Suppressor macrophage treated with lipopolysaccharide for 1 hour (primary cell): Measurements from ENCODE around the gene CBFA2T3.

Source experiments
- DNase-seq, 3 donors: peaks; one replicate each; pipeline ENCODE4 v3.0.0-alpha.2; 2020 to 2022

The CBFA2T3 gene

DNA sequence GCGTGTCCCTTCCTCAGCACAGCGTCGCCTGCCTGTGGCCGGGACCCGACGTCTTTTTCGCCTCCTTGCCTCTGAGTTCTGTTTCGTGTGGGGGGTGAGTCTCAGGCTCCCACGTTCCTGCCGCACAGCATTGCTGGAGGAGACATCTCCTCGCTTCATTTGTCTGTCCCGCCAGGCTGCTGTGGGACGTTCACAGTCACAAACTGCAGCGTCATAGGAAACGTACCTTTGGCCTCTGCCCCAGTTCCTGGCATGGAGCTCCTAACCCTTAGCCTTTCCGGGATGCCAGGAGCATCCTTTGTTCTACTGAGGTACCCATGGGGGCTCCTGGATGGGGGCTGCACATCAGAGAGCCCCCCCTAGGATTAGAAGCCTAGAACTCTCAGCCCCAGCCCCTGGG, 18.2 kb upstream of the CBFA2T3 start:
- DNase-seq = no peak

DNA sequence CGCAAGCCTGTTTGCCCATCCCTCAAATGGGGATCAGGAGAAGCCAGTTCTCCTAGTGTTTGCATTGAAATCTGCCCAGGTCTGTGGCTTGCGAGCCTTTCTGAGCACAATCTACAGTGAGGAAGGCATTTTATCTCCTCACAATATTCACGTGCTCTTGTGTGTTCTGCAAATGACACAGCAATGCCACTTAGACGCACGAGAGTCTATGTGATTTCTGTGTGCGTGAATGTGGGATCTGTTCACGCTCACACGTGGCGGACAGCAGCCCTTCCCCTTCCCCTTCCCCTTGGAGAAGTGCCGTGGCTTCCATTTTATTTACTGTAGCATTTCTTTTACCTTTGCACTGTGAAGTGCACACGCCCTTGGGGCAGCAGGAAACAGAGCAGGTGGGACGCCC, 17.7 kb upstream of the CBFA2T3 start:
- DNase-seq = no peak

GRCh38 chr16:88993946-88994600, 17.1 kb upstream of the CBFA2T3 start:
- DNase-seq = no peak

DNA sequence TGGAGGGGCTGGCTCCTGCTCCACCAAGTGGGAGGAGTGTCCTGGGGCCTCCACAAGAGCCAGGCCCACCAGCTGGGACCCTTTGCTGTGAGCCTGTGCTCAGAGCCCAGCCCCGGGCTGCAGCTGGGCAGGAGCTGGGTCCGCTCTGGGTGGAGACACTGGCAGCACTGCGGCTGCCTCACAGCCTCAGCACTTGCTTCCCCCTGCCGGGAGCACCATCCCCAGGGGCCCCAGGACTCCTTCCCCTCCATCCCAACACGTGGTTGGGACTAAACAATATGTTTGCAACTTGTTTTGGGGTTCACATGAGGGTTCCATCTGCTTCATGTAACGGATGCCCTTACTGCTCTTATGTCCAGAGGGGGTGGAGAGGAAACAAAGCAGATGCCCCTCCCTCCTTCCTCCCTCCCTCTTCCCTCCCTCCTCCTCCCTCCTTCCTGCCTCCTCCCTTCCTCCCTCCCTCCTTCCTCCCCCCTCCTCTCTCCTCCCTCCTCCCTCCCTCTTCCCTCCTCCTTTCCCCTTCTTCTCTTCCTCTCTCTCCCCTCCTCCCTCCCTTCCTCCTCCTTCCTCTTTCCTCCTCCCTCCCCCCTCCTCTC, 16.3 kb upstream of the CBFA2T3 start:
- no peak for DNase-seq

DNA sequence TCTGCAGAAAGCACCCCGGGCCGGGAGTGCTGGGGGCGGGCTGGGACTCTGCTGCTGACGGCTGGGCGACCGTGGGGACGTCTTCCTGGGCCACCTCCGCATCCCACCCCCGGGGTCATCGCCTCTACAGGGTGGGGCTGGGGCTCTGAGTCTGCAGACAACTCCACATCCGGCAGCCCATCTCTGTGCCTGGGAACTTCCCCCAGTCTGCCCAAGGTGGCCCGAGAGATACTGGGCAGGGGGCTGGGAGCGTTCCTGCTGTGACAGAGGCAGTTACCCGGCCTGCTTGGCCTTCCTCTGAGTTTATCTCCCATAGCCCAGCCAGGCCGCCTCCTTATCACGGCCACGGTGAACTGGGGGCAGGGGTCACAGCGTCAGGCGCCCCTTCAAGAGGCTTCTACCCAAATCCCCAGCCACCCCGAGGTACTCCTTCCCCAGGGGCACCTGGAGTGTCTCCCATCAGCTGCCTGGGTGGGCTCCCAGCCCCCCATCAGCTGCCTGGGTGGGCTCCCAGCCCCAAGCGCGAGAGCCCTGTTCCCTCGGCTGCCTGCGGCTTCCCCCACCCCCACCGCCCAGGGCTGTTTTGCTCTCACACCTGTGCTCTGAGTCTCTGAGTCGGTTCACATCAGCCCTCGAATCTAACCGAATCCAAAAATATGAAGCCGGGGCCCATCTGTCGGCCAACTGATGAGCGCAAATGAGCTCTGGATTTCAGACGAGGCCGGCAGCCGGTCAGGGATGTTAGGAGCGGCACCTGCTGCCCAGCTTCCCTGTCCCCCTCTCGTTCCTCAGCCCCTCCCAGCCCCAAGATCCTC, 15.6 kb upstream of the CBFA2T3 start:
- DNase-seq = no peak

DNA sequence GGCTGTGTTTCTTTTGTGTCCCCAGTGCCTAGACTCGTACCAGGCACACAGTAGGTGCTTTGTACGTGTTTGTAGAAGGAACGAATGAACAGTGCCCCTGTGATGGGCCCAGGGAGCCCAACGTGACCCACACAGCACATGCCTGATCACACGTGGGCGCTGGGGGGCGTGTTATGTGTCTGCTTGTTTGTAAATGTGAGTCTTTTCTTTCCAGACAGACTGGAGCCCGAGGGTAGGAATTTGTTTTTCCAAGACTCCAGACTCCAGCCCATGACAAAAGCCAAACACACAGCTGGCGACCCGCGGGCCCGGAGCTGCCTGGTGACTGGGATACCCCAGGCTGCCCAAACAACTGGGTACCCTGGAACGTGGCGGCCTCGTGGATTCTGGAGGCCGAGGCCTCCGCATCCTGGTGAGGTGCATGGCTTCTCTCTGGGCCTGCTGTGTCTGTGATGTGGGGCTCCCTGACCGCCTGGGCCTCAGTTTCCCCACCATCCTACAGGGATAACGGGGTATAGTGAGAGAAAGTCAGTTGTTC, 14.9 kb upstream of the CBFA2T3 start:
- DNase-seq = no peak

DNA sequence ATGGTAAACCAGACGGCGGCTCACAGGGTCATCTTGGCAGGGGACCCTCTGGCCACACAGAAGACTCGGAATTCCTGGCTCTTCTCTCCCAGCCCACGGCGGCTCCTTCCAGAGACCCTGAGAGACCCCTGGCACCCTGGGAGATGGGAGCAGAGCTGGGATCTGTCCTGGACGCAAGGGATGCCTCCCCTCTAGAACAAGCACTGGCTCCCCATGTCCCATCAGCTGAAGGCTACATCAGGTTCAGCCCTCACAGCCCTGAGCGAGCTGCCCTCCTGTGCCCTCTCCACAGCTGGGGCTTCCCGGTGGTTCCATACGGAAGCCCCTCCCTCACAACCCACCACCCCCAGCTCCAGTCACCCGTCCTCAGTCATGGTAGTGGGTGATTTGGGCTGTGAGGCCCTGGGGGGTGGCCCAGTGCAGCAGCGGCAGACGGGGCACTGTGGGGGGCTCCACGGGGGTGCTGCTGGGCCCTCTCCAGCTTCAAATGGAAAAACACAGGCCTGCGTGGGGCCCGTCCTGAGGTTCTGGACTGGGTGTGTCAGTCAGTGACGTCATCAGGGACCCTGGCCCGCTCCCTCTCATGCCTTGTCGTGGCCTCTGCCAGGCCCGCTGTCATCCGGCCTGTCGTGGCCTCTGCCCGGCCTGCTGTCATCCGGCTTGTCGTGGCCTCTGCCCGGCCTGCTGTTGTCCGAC, 13.0 kb upstream of the CBFA2T3 start:
- DNase-seq = no peak

- DNase-seq = no peak
Measured at GRCh38 chr16:88988980-88989811, 12.2 kb upstream of the CBFA2T3 start.

DNA sequence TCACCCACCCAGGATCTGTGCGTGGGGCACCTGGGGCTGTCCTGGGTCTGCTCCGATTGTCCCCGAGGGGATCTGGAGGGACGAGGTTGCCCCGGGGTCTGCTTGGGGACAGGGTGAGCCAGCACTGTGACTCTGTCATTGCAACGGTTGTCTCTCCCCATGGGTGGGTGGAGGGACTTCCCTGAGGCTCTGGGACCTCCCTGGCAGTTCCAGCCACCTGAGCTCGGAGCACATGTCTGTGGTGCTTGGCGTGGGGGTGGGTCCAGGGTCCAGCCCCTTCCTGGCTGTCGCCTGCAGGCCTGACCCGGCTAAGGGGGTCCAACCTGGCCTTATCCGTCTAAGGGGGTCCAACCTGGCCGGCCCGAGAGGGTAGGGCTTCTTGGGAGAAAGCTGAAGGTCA, 8.5 kb upstream of the CBFA2T3 start:
- DNase-seq = no peak

DNA sequence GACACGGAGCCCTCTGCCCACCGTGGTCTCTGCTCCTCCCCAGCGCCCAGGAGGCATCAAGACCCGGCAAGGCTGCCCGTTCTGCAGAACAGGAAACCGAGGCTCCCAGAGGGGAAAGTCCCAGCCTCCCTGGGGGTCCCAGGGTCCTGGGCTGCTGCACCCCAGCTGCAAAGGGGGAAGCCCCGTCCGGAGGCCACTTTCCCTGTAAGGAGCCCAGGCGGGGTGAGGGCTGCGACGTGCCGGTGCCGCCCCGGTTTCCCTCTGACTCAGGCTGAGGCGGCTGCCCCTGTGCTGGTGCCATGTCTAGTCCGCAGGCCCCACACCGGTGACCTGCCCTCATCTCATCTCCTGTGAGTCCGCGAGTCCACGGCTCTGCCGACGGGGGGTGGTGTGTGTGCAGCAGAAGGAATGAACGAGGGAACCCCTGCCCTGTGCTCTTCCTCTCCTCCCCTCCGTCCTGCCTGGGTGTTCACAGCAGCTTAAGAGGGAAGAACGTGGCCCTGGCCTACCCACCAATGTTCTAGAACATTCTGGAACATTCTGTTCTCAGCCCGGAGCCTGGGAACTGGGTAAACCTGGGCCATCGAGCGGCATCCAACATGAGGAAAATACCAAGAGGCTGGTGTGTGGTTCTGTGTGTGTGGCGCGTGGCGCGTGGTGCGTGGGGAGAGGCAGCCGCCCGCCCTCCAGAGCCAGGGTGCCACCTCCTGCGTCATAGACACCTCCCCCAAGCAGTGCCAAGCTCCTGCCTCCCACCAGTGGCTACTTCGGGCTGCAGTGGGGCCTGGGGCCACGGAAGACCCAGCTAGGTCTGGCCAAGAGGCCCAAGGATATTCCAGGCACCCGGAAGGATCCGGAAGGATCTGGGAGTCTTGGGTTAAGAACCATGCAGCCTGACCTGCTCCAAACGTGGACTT, 7.0 kb upstream of the CBFA2T3 start:
- DNase-seq = no peak

DNA sequence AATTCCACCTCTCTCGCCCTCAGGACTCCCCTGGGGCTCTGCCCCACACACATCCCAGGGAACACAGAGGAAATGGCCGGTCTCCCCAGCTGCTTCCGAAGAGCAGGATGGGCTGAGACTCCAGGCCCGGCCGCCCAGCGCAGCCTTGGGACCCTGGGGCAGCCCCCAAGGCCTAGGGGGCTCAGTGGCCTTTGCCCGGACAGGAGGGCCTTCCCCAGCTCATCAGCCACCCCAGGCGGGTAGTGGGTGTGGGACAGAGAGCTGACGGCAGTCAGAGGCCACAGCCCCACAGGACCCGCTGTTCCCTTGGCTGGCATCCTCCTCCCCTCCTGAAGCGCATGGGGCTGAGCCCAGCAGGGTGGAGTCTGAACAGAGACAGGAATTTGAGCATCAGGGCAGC, 6.2 kb upstream of the CBFA2T3 start:
- DNase-seq = no peak

- no peak for DNase-seq
Measured at GRCh38 chr16:88982286-88983084, 5.5 kb upstream of the CBFA2T3 start.

DNA sequence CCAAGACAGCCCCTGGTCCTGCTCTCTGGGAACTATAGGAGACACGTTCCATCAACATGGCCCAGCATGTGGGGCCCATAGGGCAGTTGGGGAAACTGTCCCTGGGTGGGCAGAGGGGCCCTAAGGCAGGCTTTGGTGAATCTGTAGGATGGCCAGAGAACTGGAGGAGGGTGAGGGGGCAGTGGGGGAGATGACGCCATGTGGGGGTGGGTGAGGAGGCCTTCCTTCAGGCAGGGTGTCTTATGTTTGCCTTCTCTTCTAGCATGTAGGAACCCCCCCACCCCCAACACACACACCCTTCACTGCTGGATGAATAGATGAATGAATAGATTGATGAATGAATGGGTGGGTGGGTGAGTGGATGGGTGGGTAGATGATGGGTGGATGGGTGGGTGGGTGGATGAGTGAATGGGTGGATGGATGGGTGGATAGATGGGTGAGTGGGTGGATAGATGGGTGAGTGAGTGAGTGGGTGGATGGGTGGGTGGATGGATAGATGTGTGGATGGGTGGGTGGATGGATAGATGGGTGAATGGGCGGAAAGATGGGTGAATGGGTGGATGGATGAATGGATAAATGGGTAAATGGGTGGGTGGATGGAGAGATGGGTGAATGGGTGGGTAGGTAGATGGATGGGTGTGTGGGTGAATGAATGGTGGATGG, 2.5 kb upstream of the CBFA2T3 start:
- no peak for DNase-seq

DNA sequence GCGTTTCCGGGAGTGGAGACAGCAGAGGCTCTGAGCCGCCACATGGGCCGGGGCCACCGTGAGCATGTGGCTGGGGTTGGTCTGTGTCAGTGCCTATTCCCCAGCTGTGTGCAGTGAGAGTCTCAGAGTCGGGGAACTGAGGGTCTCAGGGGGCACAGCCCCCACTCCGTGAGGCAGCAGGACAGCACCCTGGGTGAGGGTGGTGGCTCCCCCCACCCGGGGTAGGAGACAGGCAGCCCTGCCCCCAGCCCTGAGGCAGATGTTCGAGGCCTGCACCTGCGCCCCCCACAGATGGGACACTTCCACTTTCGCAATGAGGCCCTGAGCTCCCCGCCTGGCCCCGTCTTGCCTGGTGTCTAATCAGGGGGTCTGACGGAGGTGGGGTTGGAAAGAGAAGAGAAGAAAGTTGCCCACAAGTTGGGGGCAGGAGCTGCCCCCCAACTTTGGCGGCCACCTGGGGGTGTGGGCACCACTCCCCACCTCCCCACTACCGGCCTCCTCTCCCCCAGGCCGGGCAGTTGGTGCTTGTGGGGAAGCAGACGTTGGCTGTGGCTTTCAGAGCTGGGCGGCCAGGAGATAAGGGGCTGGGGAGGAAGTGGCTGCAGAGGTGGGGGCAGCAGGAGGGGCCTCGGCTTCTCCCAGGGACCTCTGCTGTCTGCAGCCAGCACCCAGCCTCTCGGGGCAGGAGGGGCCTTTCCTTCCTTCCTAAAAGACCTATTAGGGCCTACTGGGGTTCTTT, 1.8 kb upstream of the CBFA2T3 start:
- no peak for DNase-seq

DNA sequence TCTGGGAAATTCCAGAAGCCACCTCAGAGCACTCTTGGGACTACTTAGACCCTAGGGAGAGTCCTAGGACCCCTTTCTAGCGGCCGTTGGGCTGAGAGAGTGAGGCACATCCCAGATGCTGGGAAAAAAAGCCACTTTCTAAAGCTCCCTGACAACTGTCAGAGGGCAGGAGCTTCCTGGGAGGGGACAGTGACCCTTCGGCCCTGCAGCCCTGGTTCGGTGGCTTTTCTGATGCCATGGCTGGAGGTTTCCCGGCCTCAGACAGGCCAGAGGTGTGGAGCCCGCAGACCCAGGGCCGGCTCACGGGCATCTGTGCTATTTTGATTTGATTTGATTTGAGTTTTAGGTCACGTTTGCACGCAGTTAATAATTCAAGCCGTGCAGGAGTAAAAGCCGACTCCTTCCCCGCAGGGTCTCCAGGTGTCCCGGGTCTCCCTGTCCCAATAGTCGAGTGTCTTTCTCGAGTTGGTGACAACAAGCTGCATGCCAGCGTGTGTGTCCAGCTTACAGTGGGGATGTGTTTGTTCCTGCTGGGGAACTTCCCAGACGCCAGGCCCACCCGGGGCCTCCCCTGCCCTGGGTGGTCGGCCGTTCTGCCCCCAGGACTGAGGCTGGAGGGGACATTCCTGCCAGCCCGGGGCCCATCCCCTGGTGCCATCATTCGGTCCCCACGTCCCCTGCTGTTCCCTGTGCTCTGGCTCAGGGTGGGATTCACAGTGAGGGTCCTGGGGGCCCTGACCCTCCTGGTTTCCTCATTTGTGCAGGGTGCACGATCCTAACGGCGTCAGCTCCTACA, 1.0 kb upstream of the CBFA2T3 start:
- no peak for DNase-seq

DNA sequence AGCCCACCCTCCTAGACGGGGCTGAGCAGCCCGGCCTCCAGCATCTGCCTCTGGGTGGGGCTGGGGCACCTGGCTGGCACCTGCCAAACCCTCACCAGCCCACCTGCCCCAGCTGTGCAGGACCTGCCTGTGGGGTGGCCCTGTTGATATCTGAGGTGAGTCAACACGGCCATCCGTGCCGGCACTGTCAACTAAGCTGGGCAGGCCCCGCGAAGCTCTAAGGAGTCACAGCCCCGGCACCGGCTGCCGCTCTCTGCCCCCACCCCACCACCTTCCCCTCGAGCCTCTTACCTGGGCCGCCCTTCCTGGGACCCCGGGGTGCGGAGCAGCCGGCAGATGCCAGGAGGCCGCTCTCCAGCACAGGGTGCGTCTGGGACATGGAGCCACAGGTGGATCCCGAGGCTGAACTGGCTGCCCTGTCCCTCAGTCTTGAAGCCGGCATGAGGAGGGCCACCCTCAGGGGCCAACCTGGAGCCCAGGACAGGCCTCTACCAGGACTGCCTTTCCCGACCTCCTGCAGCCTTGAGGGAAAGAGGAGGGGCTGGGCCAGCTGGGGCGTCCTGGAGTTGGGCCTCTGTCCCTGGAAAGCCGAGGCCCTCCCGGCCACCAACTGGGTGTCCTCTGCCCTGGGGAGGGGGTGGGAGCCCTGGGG, 515 bp downstream of the CBFA2T3 start:
- DNase-seq = no peak

DNA sequence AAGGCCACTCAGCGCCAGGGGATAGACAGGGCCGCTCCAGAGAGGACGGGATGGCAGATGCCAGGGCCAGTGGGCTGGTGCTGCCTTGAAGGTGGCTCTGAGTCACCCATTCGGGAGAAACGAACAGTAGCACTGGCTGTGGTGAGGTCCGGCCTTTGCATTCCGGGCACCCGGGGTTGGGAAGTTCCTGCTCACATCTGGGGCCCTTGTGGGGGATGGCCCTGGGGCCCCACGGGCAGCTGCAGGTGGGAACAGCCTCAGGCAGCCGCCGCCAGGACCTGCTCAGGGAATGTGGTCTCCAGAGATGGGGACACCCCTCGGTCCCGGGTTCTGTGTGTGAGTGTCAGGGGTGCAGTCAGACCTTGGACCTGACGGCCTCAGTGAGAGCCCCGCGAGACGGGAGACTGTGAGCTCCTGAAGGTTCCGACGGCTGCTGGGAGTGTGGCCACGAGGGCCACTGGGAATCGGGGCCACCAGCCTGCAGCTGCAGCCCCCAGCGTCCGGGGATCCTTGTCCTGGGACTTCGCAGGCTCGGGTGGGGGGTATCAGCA, 1.4 kb downstream of the CBFA2T3 start:
- DNase-seq = peak; percentile 83 to 87 (median 87)

DNA sequence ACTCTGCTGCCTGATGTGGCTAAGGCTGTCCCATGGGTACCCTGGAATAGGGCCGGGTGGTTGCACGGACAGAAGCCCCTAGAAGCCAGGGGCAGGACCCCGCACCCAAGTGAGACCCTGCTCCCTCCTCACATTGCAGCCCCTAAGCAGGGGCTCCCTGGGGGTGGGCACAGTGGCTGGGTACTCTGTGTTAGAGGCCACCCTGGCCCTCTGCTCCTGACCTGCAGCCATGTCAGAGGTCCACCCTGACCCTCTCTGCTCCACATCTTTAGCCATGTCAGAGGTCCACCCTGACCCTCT, 2.1 kb downstream of the CBFA2T3 start:
- DNase-seq = no peak
